Stimulated activated CD4-positive, alpha-beta T cell treated with anti-CD3 and anti-CD28 coated beads, Interleukin-2, amount 100 ng/mL, for 24 hours (primary cell): ENCODE results near the gene ATF6B.
"Not testable (repeated sequence)": the region's sequence is repeated elsewhere in the genome, so short reads cannot be mapped to it uniquely, and the experiment has no call there.

Source experiments
- DNase-seq, 2 donors: peaks; one replicate each; pipeline ENCODE4 v3.0.0-alpha.2; 2020

The ATF6B gene

DNA sequence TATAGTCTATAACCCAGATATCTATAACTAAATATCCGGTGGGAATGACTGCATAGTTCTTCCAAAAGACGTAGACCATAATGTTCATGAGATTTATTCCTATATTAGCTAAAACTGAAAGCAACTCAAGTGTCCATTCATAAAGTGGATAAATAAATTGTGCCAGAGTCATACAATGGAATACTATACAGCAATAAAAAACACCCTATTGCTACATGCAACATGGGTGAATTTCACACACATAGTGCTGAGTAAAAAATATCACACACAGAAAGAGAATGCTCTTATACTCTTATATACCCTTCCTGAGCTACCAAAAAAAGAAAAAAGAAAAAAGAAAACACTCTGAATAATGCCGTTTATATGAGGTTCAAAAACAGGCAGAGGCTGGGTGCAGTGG, 25.8 kb downstream of the ATF6B start:
- no peak for DNase-seq

DNA sequence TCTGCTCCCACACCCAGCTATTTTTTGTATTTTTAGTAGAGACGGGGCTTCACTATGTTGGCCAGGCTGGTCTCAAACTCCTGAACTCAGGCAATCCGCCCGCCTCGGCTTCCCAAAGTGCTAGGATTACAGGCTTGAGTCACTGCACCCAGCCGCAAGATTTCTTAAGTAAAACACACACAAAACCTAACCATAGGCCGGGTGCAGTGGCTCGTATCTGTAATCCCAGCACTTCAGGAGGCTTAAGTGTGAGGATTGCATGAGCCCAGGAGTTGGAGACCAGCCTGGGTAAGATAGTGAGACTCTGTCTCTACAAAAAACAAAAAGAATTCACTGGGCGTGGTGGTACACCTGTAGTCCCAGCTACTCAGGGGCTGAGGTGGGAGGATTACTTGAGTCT, 27.8 kb downstream of the ATF6B start:
- DNase-seq = not testable (repeated sequence)

DNA sequence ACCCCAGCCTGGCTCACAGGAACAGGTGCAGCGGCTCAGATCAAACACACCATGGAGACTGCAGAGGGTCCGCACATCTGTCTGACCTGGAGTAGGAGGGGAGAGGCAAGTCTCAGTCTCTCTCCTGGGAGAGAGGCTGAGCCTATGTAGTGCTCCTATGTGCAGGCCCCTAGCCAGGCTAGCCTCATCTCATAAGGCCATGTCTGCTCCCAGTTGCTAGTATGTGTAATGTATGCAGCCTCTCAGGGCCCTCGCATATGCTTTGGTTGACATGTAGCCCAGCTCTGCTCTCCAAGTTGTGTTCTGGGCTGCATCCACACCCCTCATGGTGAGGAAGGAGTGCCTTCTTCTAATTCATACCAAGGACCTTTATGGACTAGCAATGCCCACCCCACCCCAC, 30.7 kb downstream of the ATF6B start:
- no peak for DNase-seq

DNA sequence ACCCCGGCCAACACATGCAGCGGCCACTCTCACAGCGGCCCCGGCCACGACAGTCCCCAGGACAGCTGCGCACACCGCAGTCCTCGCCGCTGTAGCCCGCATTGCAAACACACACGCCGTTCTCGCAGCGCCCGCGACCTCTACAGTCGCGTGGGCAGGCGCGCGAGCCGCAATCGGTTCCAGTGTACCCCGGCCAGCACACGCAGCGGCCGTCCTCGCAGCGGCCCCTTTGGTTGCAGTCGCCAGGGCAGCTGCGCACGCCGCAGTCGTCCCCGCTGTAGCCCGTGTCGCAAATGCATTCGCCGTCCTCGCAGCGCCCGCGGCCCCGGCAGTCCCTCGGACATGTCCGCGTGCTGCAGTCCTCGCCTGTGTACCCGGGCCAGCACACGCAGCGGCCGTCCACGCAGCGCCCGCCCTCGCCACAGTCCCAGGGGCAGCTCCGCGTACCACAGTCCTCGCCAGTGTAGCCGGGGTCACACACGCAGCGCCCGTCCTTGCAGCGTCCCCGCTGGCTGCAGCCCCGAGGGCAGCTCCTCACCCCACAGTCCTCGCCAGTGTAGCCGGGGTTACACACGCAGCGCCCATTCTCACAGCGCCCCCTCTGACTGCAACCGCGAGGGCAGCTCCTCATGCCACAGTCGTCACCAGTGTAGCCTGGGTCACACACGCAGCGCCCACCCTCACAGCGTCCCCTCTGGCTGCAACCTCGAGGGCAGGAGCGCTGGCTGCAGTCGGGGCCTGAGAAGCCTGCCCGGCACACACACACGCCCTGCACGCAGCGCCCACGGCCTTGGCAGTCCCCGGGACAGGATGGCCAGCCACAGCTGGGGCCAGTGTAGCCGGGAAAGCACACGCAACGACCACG, 31.4 kb downstream of the ATF6B start:
- DNase-seq = no peak

DNA sequence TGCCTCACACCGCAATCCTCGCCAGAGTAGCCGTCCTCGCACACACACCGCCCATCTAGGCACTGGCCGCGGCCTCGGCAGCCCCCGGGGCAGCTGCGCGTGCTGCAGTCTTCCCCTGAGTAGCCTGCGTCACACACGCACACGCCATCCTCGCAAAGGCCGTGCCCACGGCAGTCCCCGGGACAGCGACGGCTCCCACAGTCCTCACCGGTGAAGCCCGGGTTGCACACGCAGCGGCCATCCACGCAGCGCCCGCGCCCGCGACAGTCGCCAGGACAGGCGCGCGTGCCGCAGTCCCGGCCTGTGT, 32.0 kb downstream of the ATF6B start:
- no peak for DNase-seq

DNA sequence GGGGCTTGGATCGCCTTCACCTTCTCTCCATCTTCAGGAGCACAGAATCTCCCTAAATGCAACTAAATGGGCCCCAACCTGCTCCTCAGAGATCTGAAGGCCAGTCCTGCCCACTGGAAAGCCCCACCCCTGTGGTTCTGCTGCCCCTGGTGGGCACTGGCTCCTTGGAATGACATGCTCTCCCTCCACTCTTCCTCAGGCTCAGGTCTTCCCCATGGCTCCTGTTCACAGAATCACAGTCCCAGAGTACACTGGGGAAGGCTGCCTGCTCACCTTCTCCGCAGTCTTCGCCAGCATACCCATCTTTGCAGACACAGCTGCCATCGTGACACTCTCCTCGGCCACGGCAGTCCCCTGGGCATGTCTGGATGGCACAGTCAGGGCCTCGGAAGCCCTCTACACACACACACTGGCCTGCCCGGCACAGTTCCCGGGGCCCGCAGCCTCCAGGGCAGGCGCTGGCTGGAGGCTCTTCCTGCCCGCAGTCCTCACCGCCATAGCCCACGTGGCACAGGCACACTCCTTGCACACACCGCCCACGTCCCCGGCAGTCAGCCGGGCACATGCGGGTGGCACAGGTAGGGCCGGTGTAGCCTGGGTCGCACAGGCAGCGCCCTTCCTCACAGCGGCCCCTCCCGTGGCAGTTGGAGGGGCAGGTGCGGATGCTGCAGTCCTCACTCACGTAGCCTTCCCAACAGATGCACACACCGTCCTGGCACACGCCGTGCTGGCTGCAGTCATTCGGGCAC, 32.5 kb downstream of the ATF6B start:
- DNase-seq = no peak

DNA sequence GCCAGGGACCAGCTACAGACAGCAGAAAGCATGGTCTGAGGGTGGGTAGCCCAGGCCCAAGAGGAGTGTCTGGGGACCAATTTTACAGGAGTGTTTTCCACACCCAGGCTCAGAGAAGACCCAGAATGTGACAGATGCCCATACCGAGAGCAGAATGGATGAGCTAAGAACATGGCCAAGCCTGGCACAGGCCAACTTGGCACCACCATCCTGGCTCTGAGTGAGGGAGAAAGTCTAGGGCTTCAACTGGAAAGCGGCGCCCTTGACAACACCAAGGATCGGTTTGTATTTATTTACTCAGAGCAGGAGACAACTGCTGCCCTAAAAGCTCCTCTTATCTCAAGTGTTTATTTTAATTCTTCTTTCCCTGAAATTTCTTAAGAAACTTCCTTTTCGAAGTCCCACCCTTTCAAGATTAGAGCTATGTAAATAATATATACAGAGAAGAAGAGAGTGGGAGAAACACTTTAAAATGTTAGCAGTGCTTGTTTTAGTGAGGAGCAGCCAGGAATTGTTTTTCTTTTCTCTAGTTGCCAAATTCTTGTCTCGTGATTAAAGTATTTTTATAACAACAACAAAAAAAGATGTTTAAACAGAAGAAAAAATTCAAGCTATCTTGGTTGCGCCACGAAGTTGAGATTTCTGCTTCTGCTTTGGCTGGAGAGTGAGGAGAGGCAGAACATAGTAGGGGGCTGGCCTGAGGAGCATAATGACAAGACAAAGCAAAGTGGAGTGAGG, 35.1 kb downstream of the ATF6B start:
- DNase-seq = no peak

DNA sequence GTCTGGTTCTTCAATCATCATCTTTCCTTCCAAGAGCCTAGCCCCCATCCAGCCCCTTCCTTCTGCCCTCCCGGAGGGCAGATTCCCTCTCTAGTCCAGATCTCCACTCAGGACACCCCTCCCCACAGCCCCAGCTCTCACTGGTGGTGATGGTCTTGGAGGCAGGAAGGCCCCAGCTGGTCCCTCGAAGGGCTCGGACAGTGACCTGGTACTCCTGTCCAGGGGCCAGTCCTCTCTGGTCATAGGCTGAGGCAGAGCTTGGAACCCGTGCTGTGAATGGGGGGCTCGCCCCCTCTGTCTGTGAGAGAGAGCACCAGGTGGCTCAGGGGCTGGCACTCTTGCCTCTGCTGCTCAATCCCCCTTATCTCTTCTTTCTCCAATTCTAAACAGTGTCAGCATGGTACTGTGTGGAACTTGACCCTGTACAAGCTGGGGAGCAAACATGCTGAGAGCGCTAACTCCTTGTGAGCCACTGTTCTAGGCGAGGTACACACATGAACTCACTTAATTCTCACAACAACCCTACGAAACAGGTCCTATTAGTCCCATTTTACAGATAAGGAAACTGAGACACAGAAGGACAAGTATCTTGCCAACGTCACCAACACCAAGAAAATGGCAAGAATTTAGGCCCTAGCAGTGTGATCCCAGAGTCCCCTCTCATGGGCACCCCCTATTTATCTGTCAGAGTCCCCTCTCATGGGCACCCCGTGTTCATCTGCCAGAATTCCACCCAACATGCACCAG, 38.8 kb downstream of the ATF6B start:
- no peak for DNase-seq

DNA sequence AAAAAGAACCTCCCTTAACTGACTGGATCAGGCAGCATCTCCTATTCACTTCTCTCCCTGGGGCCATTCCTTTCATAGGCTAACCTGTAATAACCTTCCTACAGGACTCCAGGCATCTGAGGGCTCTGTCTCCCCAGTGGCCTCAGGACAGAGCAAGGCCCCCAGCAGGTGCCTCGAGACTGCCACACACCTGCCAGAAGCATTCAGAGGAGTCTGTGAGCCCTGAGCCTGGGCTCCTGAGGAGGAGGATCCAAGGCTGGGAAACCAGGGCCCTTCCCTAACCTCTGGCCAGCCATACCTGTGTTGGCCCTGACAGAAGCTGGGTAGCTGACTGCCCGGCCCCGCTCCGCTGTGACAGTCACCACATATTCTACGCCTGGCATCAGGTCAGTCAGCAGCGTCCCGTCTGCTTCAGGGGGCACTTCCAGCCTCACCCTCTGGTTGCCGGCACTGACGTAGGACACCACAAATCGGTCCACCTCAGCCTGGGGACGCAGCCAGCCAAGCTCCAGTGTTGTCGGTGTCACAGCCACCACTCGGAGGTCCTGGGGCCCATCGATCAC, 39.5 kb downstream of the ATF6B start:
- DNase-seq = no peak

DNA sequence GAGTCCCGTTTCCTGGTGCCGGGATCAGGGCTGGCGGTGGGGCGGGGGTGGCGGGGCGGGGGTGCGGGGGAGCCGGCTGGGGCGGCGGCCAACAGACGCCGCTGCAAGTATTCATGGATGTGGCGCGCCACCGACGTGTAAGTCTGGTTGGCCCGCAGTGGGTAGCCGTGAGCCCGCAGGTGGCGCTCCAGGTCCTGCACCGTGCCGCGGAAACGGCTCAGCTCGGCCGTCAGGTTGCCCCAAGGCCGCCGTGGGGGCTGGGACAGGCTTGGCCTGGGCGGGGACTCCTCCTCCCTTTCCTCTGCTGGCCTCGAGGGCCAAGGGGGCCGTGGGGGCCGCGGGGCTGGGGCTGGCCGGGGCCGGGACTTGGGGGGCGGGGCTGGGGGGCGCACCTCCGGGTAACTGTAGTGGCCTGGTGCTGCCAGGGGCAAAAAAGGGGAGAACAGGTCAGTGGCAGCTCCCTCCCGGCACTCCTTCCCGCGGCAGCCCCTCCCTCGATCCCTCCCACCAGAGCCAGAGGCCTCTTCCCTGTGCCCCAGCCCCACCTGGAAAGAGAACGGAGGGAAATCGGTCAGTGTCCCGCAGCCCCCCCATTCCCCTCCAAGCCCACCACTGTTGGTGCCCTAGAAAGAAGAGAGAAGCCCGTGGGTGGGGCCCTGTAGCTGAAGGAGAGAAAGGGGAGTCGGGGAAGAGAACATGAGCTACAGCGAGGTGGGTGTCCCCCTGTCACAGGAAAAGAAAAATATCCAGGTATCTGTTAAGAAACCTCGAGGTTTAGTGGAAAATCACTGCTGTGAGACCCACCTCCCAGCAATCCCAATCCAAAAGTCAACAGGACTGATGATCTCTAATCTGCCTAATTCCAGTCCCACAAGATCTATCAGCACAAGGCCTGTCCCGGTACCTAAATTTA, 40.2 kb downstream of the ATF6B start:
- peak; percentile 71 to 81 for DNase-seq

DNA sequence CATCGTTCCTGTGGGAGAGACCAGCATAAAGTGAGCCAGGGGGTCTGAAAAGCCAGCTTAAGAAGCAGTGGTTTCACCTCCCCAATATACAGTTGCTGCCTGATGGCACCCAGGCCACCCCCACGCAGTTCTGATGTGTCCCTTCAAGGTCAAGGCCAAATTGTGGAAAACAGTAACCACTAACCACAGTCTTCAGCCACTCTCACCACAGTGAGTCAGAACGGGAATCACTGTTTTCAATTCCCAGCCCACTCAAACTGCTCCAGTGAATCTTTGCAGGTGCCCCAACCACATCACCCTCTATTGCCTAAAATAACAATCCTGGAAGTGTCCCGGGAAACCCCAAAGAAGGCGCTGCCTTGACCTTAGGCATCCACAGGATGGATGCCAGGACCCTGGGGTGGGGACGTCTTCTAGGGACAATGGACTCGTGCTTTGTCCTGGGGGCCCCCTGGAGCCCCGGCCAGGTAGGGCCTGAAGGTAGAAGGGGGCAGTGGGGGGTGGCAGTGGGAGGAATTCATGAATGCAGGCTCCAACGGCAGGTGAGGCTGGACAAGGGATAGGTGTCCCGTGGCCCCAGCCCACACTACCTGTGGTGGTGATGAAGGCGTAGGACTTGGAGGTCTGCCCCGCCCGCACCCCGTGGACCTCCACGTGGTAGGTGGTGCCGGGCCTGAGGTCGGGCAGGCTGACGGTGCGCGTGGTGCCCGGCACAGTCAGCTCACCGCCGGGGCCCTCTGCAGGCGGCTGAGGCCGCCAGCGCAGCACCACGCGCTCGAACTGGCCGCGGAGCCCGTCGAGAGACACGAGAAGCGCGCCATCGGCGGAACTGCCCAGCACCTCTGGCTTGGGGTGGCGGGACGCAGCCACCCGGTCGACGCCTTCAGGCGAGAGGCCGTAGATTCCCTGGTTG, 41.1 kb downstream of the ATF6B start:
- peak in 1 of 2 donors; percentile 46 for DNase-seq

DNA sequence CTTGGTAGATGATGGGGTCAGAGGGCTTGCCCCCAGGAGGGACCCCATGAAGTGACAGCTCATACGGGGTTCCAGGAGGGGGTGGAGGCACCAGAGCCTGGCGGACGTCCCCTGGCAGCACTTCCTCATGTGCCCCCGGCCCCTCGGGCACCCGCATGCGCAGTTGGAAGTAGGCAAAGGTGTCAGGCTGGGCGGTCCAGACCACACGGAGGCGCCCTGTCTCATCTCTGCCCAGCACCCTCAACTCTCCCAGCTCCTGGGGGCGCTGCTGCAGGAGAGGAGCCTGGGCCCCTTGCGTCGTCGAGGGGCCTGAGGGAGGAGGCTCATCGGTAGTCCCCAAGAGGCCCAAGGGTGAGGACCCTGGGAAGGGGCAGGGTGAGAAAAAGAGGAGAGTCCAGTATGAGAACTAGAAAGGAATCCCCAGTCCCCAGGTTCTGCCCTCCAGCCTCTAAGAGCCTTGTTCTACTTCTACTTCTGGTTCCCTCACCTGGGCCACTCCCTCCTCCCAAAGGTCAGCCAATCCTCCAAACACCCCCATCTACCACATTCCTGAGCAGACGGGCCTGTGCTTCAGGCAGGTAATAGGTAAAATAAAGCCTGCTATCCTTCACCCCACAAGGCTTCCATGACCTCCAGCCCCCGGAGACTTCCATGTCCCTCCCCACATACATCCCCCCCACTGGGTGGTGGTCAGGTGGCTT, 42.1 kb downstream of the ATF6B start:
- DNase-seq = no peak

DNA sequence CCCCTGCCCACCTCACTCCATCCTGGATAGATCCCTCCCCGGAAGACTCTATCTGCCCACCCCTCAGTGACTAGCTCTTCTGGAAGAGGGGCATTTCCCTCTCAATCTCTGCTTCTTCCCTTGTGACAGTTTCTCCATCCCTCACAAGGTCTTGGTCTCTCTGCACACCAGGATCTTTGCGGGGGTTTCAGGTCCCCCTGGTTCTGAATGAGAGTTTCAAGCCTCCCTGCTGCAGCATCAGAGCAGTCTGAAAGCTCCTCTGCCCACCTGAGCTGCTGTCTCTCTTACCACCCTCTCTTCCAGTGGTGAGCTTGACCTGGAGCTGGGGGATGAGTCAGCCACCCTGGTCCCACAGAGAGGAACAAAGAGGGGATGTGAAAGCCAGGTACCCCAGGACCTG, 43.3 kb downstream of the ATF6B start:
- DNase-seq = no peak

DNA sequence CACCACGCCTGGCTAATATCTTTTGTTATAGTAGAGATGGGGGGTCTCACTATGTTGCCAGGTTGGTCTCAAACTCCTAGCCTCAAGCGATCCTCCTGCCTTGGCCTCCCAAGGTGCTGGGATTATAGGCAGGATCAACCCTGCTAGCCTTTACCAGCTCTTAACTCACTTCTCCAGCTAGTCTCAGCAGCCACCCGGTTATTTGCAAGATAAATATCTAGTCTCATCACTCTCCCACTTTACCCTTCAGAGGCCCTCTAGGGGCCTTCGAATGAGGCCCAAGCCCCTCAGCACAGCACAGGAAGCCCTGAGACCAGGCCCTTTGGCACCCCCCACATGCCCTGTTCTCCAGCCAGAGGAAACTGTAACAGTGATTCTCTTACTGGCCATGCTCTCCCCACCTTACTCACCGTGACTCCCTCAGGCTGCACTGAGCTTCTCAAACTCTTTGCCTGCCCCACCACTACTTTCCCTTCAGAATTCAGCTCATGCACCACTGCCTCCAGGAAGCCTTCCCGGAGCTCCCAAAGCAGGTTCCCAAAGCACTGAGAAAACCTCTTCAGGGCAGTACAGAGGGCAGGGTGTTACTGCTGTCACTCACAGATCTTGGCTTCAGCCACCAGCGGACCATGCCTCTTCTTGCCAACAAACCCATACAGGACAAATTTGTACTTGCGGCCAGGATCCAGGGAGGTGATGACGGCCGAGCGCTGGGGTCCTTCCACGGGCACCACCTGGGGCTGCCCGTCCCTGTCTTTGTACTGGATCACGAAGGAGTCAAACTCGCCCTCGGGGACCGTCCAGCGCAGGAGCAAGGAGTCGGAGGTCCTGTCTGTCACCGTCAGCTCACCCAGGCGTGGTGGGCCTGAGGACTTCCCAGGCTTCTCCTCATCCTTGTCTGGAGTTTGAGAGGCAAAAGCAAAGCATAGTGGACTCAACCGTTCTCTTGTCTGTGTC, 44.0 kb downstream of the ATF6B start:
- no peak for DNase-seq

DNA sequence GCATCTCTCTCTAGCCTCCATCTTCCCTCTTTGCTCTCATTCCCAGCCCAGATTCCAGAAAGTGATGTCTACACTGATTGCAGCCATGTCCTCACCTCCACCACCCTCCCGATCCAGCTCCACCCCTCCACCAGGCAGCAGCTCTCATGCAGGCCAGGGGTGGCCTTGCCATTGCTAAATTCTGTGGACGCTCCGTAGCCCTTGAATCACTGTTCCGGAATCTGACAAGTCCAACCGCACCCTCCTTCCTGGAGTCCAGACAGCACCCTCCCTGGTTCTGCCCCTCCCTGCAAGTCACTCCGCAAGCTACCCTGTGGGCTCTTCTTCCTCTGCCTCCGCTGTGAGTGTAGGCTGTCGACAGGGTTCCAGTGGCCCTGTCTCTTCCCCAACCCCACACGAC, 45.1 kb downstream of the ATF6B start:
- DNase-seq = no peak

DNA sequence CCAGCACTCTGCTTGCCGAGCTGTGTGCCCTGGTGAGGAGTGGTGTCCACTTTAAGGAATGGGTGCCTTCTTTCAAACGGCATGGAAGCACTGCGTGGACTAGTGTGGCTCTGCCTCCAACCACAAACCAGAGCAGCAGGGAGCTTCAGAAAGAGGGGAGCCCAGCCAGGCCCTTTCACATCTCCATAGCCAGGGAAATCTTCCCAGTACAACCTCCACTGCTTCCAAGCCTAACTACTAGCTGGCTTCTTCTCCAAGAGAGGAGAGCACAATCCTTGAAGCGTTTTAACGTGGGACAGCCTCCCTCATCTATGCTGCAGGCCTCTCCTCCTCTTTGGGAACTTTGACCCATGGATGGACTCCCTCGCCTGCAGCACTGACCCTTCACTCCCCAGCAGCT, 45.6 kb downstream of the ATF6B start:
- no peak for DNase-seq

DNA sequence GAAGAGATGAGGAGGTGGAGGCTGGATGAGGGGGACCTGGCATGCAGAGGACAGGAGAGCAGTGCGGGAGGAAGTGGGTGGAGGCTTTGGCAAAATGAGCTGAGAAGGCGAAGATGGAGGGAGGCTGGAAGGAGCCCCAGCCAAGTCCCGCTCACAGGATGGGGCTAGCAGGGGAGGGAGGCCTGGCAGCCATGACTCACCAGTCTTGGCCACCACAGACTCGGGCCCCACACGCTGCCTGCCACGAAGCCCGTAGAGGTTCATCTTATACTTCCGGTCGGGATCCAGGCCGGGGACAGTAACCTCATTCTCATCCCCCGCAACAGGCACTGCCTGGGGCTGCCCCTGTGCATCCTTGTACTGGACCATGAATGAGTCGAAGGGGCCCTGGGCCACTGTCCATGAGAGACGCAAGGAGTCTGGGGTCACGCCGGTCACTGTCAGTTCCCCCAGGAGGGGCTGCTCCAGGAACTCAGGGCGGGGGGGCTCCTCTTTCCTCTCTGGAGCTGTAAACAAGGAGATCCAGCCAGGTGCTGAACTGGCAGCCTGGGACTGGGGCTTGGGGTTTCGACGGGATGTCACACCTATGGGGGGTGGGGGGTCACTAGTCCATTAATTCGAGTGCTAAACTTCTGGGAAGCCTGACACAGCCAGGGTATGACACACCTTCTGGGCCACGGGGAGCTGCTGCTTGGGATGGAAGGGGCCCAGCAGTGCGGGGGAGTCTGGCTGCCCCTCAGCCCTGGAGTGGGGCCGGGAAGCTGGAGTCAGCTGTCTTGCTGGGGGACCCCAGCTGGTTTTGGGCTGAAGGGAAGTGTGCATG, 46.7 kb downstream of the ATF6B start:
- DNase-seq = no peak
